SK-N-SH treated with all-trans-retinoic acid at 6 μM for 48 hours (cell line): ENCODE results near the gene TNS3.

Experiments used
- ATAC-seq: fragments of 200-7000 bp; cut with Tn5 transposase; 3 replicates; pipeline ENCODE4 v1.9.1; 2020; ENCODE audit warnings: mild to moderate bottlenecking, moderate library complexity
- ARNTL ChIP-seq: fragments of 450-650 bp; formaldehyde crosslinking; IDR thresholded peaks from 2 replicates; pipeline ENCODE4 v1.5.0; 2020; ENCODE audit warnings: low read depth, mild to moderate bottlenecking, moderate library complexity, borderline replicate concordance
- BACH2 ChIP-seq: fragments of 250-450 bp; sonication (Bioruptor Pico); IDR thresholded peaks from 2 replicates; pipeline ENCODE4 v1.9.0; 2021; ENCODE audit warnings: mild to moderate bottlenecking, borderline replicate concordance
- CREB5 ChIP-seq: fragments of 250-450 bp; sonication (Bioruptor Pico); IDR thresholded peaks from 2 replicates; pipeline ENCODE4 v1.5.1; 2020; ENCODE audit warnings: low read depth, mild to moderate bottlenecking, moderate library complexity
- CSDC2 ChIP-seq: fragments of 250-450 bp; sonication (Bioruptor Pico); IDR thresholded peaks from 2 replicates; pipeline ENCODE4 v1.5.0; 2020; ENCODE audit warnings: mild to moderate bottlenecking, moderate library complexity
- GLIS3 ChIP-seq: fragments of 250-450 bp; sonication (Bioruptor Pico); IDR thresholded peaks from 2 replicates; pipeline ENCODE4 v1.5.0; 2020; ENCODE audit warnings: mild to moderate bottlenecking, moderate library complexity
- ISL1 ChIP-seq: fragments of 250-450 bp; sonication (Bioruptor Pico); IDR thresholded peaks from 2 replicates; pipeline ENCODE4 v2.1.2; 2022; ENCODE audit warnings: mild to moderate bottlenecking, moderate library complexity
- OSR1 ChIP-seq: fragments of 250-450 bp; sonication (Bioruptor Pico); IDR thresholded peaks from 2 replicates; pipeline ENCODE4 v1.8.0; 2022; ENCODE audit warnings: moderate library complexity, mild to moderate bottlenecking, inconsistent platforms
- PPARA ChIP-seq: fragments of 250-450 bp; sonication (Bioruptor Pico); IDR thresholded peaks from 2 replicates; pipeline ENCODE4 v1.5.0; 2020; ENCODE audit warnings: mild to moderate bottlenecking, borderline replicate concordance
- RARB ChIP-seq: fragments of 250-450 bp; sonication (Bioruptor Pico); IDR thresholded peaks from 2 replicates; pipeline ENCODE4 v1.8.0; 2021; ENCODE audit warnings: mild to moderate bottlenecking, moderate library complexity
- SNAI2 ChIP-seq: fragments of 250-450 bp; sonication (Bioruptor Pico); IDR thresholded peaks from 2 replicates; pipeline ENCODE4 v1.5.0; 2020; ENCODE audit warnings: mild to moderate bottlenecking, moderate library complexity
- TCF4 ChIP-seq: fragments of 250-450 bp; sonication (Bioruptor Pico); IDR thresholded peaks from 2 replicates; pipeline ENCODE4 v1.8.0; 2021; ENCODE audit warnings: mild to moderate bottlenecking, moderate library complexity, borderline replicate concordance
- TOX ChIP-seq: fragments of 250-450 bp; sonication (Bioruptor Pico); IDR thresholded peaks from 2 replicates; pipeline ENCODE4 v1.8.0; 2021; ENCODE audit warnings: mild to moderate bottlenecking, moderate library complexity, borderline replicate concordance
- TSHZ2 ChIP-seq: fragments of 250-450 bp; sonication (Bioruptor Pico); IDR thresholded peaks from 2 replicates; pipeline ENCODE4 v1.5.0; 2020; ENCODE audit warnings: mild to moderate bottlenecking, moderate library complexity
- ZC3H10 ChIP-seq: fragments of 250-450 bp; sonication (Bioruptor Pico); IDR thresholded peaks from 2 replicates; pipeline ENCODE4 v1.5.1; 2021; ENCODE audit warnings: mild to moderate bottlenecking, moderate library complexity
- ZFP3 ChIP-seq: fragments of 250-450 bp; sonication (Bioruptor Pico); IDR thresholded peaks from 2 replicates; pipeline ENCODE4 v1.5.0; 2020; ENCODE audit warnings: mild to moderate bottlenecking, moderate library complexity
- ZFP30 ChIP-seq: fragments of 450-650 bp; formaldehyde crosslinking; IDR thresholded peaks from 2 replicates; pipeline ENCODE4 v1.5.0; 2022; ENCODE audit warnings: mild to moderate bottlenecking, moderate library complexity
- ZNF565 ChIP-seq: fragments of 450-650 bp; formaldehyde crosslinking; conservative IDR thresholded peaks from 2 replicates; pipeline ENCODE4 v1.5.0; 2020; ENCODE audit warnings: low read depth, mild to moderate bottlenecking, moderate library complexity
- ZNF8 ChIP-seq: fragments of 450-650 bp; formaldehyde crosslinking; IDR thresholded peaks from 2 replicates; pipeline ENCODE4 v1.5.0; 2020; ENCODE audit warnings: mild to moderate bottlenecking, moderate library complexity
- TF ChIP-seq, protein P1 (sequence below): fragments of 250-450 bp; sonication (Bioruptor Pico); IDR thresholded peaks from 2 replicates; pipeline ENCODE4 v1.8.0; 2020; ENCODE audit warnings: mild to moderate bottlenecking, moderate library complexity, borderline replicate concordance
- TF ChIP-seq, protein P2 (sequence below): fragments of 250-450 bp; sonication (Bioruptor Pico); IDR thresholded peaks from 2 replicates; pipeline ENCODE4 v1.8.0; 2021; ENCODE audit warnings: low read depth, mild to moderate bottlenecking, moderate library complexity, borderline replicate concordance

TNS3 gene

GRCh38 chr7:47570649-47571050 is 11.3 kb downstream of the TNS3 start:
- no peak for ATAC-seq

DNA sequence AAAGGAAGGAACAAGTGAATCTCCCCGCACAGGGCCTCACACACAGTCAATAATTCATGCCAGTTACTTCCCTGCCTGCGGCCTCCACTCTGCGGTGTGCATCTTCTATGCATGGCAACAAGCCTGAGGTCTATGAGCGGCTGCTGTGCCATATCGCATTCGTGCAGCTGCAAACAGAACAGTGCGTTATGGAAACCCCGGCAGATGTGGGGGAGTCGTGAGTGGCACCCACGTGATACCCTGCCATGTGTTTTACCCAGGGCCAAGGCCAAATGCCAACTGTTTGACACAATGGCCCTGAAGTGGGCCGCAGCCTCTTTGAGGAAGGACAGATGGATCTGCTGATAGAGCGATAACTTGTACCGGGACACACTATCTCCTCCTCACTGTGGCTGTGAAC is 13.4 kb downstream of the TNS3 start:
- TF ChIP-seq TOX: no peak
- TF ChIP-seq, protein P1, sequence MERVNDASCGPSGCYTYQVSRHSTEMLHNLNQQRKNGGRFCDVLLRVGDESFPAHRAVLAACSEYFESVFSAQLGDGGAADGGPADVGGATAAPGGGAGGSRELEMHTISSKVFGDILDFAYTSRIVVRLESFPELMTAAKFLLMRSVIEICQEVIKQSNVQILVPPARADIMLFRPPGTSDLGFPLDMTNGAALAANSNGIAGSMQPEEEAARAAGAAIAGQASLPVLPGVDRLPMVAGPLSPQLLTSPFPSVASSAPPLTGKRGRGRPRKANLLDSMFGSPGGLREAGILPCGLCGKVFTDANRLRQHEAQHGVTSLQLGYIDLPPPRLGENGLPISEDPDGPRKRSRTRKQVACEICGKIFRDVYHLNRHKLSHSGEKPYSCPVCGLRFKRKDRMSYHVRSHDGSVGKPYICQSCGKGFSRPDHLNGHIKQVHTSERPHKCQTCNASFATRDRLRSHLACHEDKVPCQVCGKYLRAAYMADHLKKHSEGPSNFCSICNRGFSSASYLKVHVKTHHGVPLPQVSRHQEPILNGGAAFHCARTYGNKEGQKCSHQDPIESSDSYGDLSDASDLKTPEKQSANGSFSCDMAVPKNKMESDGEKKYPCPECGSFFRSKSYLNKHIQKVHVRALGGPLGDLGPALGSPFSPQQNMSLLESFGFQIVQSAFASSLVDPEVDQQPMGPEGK: no peak
- no peak for TF ChIP-seq RARB (CRISPR knock-in tag)
- peak; percentile 49; the same call in 1 of the 2 replicates for TF ChIP-seq TCF4
- no peak for TF ChIP-seq ZNF8 (CRISPR knock-in tag)
- TF ChIP-seq ISL1 (CRISPR knock-in tag): no peak
- no peak for TF ChIP-seq TSHZ2 (CRISPR knock-in tag)
- no peak for TF ChIP-seq CSDC2
- TF ChIP-seq ZFP30: peak; percentile 86
- TF ChIP-seq GLIS3 (CRISPR knock-in tag): no peak
- TF ChIP-seq ZNF565: no peak
- no peak for ATAC-seq

More at GRCh38 chr7:47570649-47571050, 11.3 kb downstream of the TNS3 start:
- TF ChIP-seq CSDC2: 0 out of 2 replicates have a peak, but pooled peaks have one; percentile 21
- no peak for TF ChIP-seq ARNTL (CRISPR knock-in tag)
- no peak for TF ChIP-seq BACH2 (CRISPR knock-in tag)
- TF ChIP-seq ZNF8 (CRISPR knock-in tag): no peak
- TF ChIP-seq, protein P2, sequence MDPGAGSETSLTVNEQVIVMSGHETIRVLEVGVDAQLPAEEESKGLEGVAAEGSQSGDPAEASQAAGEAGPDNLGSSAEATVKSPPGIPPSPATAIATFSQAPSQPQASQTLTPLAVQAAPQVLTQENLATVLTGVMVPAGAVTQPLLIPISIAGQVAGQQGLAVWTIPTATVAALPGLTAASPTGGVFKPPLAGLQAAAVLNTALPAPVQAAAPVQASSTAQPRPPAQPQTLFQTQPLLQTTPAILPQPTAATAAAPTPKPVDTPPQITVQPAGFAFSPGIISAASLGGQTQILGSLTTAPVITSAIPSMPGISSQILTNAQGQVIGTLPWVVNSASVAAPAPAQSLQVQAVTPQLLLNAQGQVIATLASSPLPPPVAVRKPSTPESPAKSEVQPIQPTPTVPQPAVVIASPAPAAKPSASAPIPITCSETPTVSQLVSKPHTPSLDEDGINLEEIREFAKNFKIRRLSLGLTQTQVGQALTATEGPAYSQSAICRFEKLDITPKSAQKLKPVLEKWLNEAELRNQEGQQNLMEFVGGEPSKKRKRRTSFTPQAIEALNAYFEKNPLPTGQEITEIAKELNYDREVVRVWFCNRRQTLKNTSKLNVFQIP (CRISPR knock-in tag): no peak
- no peak for TF ChIP-seq TOX
- TF ChIP-seq OSR1: no peak
- TF ChIP-seq ISL1 (CRISPR knock-in tag): peak; percentile 10; the same call in 1 of the 2 replicates
- TF ChIP-seq, all 23 proteins: peak for 2

GRCh38 chr7:47568056-47568455 is 13.9 kb downstream of the TNS3 start:
- TF ChIP-seq ZFP3 (CRISPR knock-in tag) (no peak), BACH2 (CRISPR knock-in tag) (no peak), SNAI2 (CRISPR knock-in tag) (no peak), ZNF565 (no peak), ISL1 (CRISPR knock-in tag) (no peak), TOX (no peak)
- TF ChIP-seq, protein P1: no peak
- TF ChIP-seq, protein P2 (CRISPR knock-in tag): no peak
- no peak for ATAC-seq

DNA sequence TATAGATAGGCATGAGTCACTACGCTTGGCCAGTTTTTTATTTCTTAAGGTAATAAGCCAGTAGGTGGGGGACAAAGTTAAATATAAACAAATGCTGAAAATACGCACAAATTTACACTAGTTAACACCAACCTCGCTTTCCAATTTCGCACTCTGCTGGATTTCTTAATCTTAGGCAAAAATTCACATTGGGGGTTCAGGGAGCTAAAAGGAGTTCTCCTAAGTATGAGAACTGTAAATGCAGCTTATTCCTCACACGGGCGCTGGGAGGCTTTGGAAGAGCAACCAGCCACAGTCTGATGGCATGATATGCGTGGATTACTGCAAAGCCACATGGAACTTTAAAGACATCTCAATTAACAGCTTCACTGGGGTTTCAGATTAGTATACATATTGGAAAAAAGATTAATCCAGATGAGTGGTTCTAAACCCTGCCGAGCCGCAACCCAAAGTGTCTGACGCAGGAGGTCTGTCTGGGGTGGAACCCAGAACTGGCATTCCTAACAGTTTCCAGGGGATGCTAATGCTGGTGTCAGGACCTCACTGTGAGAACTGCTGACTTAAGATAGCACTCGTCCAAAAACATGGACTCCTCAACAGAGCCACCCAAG is 16.2 kb downstream of the TNS3 start:
- TF ChIP-seq ISL1 (CRISPR knock-in tag) (no peak), CREB5 (CRISPR knock-in tag) (no peak), CSDC2 (no peak), GLIS3 (CRISPR knock-in tag) (no peak), ARNTL (CRISPR knock-in tag) (no peak), TOX (no peak), ZFP3 (CRISPR knock-in tag) (no peak), SNAI2 (CRISPR knock-in tag) (no peak), PPARA (no peak), ZC3H10 (CRISPR knock-in tag) (no peak), OSR1 (no peak)
- TF ChIP-seq, protein P2 (CRISPR knock-in tag): no peak
- no peak for ATAC-seq
